NCI-H1105 (cell line): ENCODE results near the gene AMBRA1.

Source experiments
- DNase-seq: peaks from one replicate; lab custom pipeline; 2025; lab: John Stamatoyannopoulos, UW

Gene AMBRA1

DNA sequence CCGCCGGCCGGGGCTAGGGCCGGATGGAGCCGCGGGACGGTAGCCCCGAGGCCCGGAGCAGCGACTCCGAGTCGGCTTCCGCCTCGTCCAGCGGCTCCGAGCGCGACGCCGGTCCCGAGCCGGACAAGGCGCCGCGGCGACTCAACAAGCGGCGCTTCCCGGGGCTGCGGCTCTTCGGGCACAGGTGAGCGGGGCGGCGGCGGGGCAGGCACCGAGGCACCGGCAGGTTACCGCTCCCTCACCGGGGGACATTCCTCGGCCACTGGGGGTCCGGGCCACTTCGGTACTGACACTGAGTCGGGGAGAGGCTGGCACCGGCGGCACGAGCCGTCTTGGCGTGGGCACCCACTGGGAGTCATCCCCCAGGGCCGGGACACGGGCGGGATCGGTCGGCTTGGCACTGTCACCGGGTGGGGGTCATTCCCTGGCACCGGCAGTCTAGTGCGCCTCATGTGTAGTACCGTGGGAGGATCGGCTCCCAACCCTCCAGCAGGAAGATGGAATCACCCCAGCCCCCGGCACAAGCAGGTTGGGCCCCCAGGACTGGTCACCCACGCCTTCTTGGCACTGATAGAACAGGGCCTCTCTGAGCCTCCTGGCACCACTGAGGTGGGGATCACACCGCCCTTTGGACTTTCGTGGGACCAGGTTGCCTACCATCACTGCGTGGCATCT, 246.0 kb downstream of the AMBRA1 start:
- no peak for DNase-seq

- peak; percentile 72 for DNase-seq
Observed at GRCh38 chr11:46346886-46347636, 246.8 kb downstream of the AMBRA1 start, which contains the start of gene DGKZ. Gene DGKZ (plus strand): TSS chr11:46347463. CDS start chr11:46347660, 197 bp downstream.
